ENCODE data around the gene ADAMTS2. TPM values are rescaled to one million over a fixed set of nuclear protein-coding genes. Genes with fewer than 3 reads are reported as not detected.

Gene ADAMTS2
- total RNA-seq, 3 donors from 2014 or later (not counting 1 experiment from before 2014, with no cell fraction given) = 0.28 TPM; not detected in 2

DNA sequence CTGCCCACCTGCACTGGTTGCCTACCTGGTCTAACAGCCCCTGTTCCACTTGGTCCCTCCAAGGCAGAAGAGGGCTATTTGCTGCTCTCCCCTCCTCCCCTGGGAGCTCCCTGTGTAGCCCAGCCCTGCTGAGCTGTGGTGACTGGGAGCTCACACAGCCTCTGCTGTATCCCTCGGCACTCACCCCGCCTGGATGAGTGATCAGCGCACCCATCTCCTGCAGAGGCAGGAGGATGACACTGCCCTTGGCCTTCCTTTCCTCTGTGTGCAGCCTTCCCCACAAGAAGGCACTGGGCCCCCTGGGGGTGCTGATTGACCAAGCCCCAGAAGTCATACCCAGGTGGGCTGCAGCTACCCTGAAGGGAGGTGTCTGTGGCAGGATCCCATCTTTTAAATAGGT, 134.2 kb downstream of the ADAMTS2 start:
- Mint-ChIP-seq H3K9me3 (no peaks in the 10 kb centered on the region), H3K36me3 (no peaks in the 10 kb centered on the region), H3K4me3 (no peak overlapping the region), H3K27ac (no peak overlapping the region), H3K27me3 (ENCODE audit: low read depth in 2 of 2) (no peaks in the 10 kb centered on the region), H3K4me1 (no peaks in the 10 kb centered on the region)
- no peak for ATAC-seq
- intact Hi-C loops (cut with micrococcal nuclease) = no loop called here
- H3K27ac ChIP-seq (ENCODE audit: low read length) = no peak overlapping the region
- 90% methylated on average over 3 of the region's 3 CpGs for WGBS (ENCODE audit: insufficient coverage)
- H3K36me3 ChIP-seq (ENCODE audit: control insufficient read depth, insufficient read depth, low read length) = no peaks in the 10 kb centered on the region
- DNase-seq = no peak
- no peak overlapping the region for H3K4me3 ChIP-seq (ENCODE audit: low read length)
- H3K4me1 ChIP-seq (ENCODE audit: control insufficient read depth, insufficient read depth, low read length) = no peaks in the 10 kb centered on the region
- H3K9me3 ChIP-seq (ENCODE audit: control insufficient read depth, insufficient read depth, low read length) = no peaks in the 10 kb centered on the region
- no peaks in the 10 kb centered on the region for H3K27me3 ChIP-seq (ENCODE audit: control insufficient read depth, insufficient read depth, low read length)
- TF ChIP-seq, protein P1, sequence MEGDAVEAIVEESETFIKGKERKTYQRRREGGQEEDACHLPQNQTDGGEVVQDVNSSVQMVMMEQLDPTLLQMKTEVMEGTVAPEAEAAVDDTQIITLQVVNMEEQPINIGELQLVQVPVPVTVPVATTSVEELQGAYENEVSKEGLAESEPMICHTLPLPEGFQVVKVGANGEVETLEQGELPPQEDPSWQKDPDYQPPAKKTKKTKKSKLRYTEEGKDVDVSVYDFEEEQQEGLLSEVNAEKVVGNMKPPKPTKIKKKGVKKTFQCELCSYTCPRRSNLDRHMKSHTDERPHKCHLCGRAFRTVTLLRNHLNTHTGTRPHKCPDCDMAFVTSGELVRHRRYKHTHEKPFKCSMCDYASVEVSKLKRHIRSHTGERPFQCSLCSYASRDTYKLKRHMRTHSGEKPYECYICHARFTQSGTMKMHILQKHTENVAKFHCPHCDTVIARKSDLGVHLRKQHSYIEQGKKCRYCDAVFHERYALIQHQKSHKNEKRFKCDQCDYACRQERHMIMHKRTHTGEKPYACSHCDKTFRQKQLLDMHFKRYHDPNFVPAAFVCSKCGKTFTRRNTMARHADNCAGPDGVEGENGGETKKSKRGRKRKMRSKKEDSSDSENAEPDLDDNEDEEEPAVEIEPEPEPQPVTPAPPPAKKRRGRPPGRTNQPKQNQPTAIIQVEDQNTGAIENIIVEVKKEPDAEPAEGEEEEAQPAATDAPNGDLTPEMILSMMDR (IDR thresholded peaks at IDR 0.05) = no peak

DNA sequence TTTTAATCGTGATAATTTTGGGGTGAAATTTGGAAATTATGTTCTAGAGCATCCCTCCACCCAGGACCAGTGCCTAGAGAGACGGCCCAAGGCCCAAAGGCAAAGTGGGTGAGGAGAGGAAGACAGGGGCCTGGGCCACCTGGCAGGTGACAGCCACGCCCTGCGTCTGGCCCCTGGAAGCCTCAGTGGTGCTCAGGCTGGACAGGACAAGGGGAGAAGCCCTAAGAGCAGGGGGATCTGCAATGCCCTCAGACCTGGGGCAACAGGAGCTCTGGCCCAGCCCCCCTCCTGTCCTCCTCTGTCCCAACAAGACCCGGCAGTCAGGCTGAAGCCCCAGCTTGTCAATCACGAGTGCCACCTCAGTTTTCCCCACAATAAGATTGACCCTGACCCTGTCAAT, 134.8 kb downstream of the ADAMTS2 start:
- ATAC-seq = no peak
- no peak overlapping the region for H3K27ac Mint-ChIP-seq
- WGBS (ENCODE audit: insufficient coverage) = 95% methylated on average over 5 of the region's 6 CpGs

DNA sequence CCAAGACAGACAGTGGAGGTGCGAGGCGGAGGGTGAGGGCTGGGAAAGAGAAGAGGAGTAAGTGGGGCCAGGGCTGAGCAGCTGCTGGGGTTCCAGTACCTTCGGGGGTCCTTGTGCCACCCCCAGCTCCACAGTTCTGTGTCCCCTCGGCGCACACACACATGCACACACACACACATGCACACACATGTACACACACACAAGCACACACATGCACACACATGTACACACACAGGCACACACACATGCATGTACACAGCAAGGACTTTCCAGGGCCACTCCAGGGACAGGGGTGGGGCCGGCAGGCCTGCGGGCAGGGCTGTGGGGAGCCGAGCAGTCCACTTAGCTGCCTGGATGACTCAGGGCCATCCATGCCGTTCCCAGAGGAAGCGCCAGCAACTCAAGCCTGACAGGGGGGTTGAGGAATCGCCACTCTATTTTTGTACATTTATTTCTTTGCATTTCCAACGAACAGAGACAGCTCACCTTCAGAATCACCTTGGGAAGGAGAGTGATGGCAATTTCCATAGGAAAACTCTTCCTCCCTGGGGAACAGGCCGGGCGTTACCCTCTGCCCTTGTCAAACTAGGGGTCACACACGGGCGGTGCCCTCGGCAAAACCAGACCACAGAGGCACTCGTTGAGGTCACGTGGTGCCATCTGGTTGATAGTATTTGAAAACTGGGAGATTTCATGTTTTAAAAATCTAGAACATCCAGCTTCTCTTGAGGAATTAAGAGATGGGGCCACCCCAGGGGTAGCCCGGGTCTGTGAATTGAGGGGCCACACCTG, 135.7 kb downstream of the ADAMTS2 start:
- 87% methylated on average over 19 of the region's 20 CpGs for WGBS (ENCODE audit: insufficient coverage)
- ATAC-seq = no peak

More for the DNA sequence above, 134.8 kb downstream of the ADAMTS2 start:
- H3K27me3 Mint-ChIP-seq (ENCODE audit: low read depth in 2 of 2) = no peaks in the 10 kb centered on the region
- no peak overlapping the region for H3K27ac ChIP-seq (ENCODE audit: low read length)
- no peaks in the 10 kb centered on the region for H3K9me3 ChIP-seq (ENCODE audit: control insufficient read depth, insufficient read depth, low read length)
- H3K4me3 ChIP-seq (ENCODE audit: low read length) = no peak overlapping the region
- TF ChIP-seq, protein P1 (IDR thresholded peaks at IDR 0.05) = no peak
- H3K9me3 Mint-ChIP-seq = no peaks in the 10 kb centered on the region
- no peaks in the 10 kb centered on the region for H3K4me1 ChIP-seq (ENCODE audit: control insufficient read depth, insufficient read depth, low read length)
- intact Hi-C loops (cut with micrococcal nuclease) = no loop called here
- no peaks in the 10 kb centered on the region for H3K27me3 ChIP-seq (ENCODE audit: control insufficient read depth, insufficient read depth, low read length)
- no peak overlapping the region for H3K4me3 Mint-ChIP-seq
- H3K4me1 Mint-ChIP-seq = no peaks in the 10 kb centered on the region
- H3K36me3 ChIP-seq (ENCODE audit: control insufficient read depth, insufficient read depth, low read length) = no peaks in the 10 kb centered on the region
- H3K36me3 Mint-ChIP-seq = no peaks in the 10 kb centered on the region
- no peak for DNase-seq

More for the DNA sequence above, 135.7 kb downstream of the ADAMTS2 start:
- H3K27me3 ChIP-seq (ENCODE audit: control insufficient read depth, insufficient read depth, low read length) = no peaks in the 10 kb centered on the region
- H3K4me3 ChIP-seq (ENCODE audit: low read length) = no peak overlapping the region
- H3K9me3 ChIP-seq (ENCODE audit: control insufficient read depth, insufficient read depth, low read length) = no peaks in the 10 kb centered on the region
- no peak for DNase-seq
- H3K4me1 ChIP-seq (ENCODE audit: control insufficient read depth, insufficient read depth, low read length) = no peaks in the 10 kb centered on the region
- H3K27ac ChIP-seq (ENCODE audit: low read length) = no peak overlapping the region
- H3K36me3 Mint-ChIP-seq = no peaks in the 10 kb centered on the region
- no peaks in the 10 kb centered on the region for H3K27me3 Mint-ChIP-seq (ENCODE audit: low read depth in 2 of 2)
- no peaks in the 10 kb centered on the region for H3K9me3 Mint-ChIP-seq
- H3K27ac Mint-ChIP-seq = no peak overlapping the region
- no peaks in the 10 kb centered on the region for H3K36me3 ChIP-seq (ENCODE audit: control insufficient read depth, insufficient read depth, low read length)
- TF ChIP-seq, protein P1 (IDR thresholded peaks at IDR 0.05) = no peak
- no peak overlapping the region for H3K4me3 Mint-ChIP-seq
- intact Hi-C loops (cut with micrococcal nuclease) = no loop called here
- H3K4me1 Mint-ChIP-seq = no peaks in the 10 kb centered on the region

Measured in natural killer cell (primary cell).